ENCODE measurements around the gene SIAH2.

SIAH2 gene

GRCh38 chr3:150760431-150761200 lies 2.4 kb downstream of the SIAH2 start:
- Histone ChIP-seq H3K4me3 (ENCODE audit: low read depth in 1 of 2, low read length in 2 of 2) (peak overlapping the region in 1 of 2 experiments; percentile 87; a peak in 3 of 4 replicates), H3K9me3 (ENCODE audit: insufficient read depth, low read length, severe bottlenecking) (no peaks in the 10 kb centered on the region), H3K36me3 (ENCODE audit: insufficient read depth, low read length) (peaks cover 11% of the 10 kb centered on the region; the same call in 1 of the 2 replicates), H3K27ac (ENCODE audit: low read length) (peak overlapping the region; percentile 33; the same call in 1 of the 2 replicates), H2AFZ (ENCODE audit: low read depth, low read length) (no peak overlapping the region), H3K27me3 (ENCODE audit: insufficient read depth, low read length, poor library complexity) (no peaks in the 10 kb centered on the region), H4K20me1 (ENCODE audit: insufficient read depth, low read length) (peaks cover 18% of the 10 kb centered on the region; the same call in 1 of the 2 replicates), H3K79me2 (ENCODE audit: insufficient read depth, low read length) (peaks cover 67% of the 10 kb centered on the region), H3K4me2 (ENCODE audit: insufficient read depth, low read length) (peak overlapping the region; percentile 92), H3K4me1 (ENCODE audit: insufficient read depth, low read length) (peaks cover 38% of the 10 kb centered on the region), H3K9ac (ENCODE audit: low read depth, low read length) (peak overlapping the region; percentile 82)
- TF ChIP-seq CTCF (IDR thresholded peaks at IDR 0.05; ENCODE audit: borderline replicate concordance, extremely low read depth, low read length, poor library complexity, severe bottlenecking): no peak
- no peak for TF ChIP-seq EZH2 (IDR thresholded peaks at IDR 0.05; ENCODE audit: borderline replicate concordance, low read depth, low read length, severe bottlenecking)
- DNase-seq (no peak), ATAC-seq (ENCODE audit: insufficient read depth, low read depth) (no peak)

GRCh38 chr3:150759947-150760346 lies 3.0 kb downstream of the SIAH2 start:
- Histone ChIP-seq H3K9me3 (ENCODE audit: insufficient read depth, low read length, severe bottlenecking) (no peaks in the 10 kb centered on the region), H3K79me2 (ENCODE audit: insufficient read depth, low read length) (peaks cover 70% of the 10 kb centered on the region), H3K9ac (ENCODE audit: low read depth, low read length) (peak overlapping the region; percentile 82), H3K4me3 (ENCODE audit: low read depth in 1 of 2, low read length in 2 of 2) (peak overlapping the region in 1 of 2 experiments; percentile 87; a peak in 2 of 4 replicates), H2AFZ (ENCODE audit: low read depth, low read length) (no peak overlapping the region), H3K27ac (ENCODE audit: low read length) (peak overlapping the region; percentile 33), H3K4me2 (ENCODE audit: insufficient read depth, low read length) (peak overlapping the region; percentile 92), H3K36me3 (ENCODE audit: insufficient read depth, low read length) (peaks cover 11% of the 10 kb centered on the region; the same call in 1 of the 2 replicates), H4K20me1 (ENCODE audit: insufficient read depth, low read length) (peaks cover 20% of the 10 kb centered on the region; the same call in 1 of the 2 replicates), H3K27me3 (ENCODE audit: insufficient read depth, low read length, poor library complexity) (no peaks in the 10 kb centered on the region), H3K4me1 (ENCODE audit: insufficient read depth, low read length) (peaks cover 38% of the 10 kb centered on the region)
- ATAC-seq (ENCODE audit: insufficient read depth, low read depth) (no peak), DNase-seq (no peak)
- no peak for TF ChIP-seq CTCF (IDR thresholded peaks at IDR 0.05; ENCODE audit: borderline replicate concordance, extremely low read depth, low read length, poor library complexity, severe bottlenecking)
- no peak for TF ChIP-seq EZH2 (IDR thresholded peaks at IDR 0.05; ENCODE audit: borderline replicate concordance, low read depth, low read length, severe bottlenecking)

- Histone ChIP-seq H3K27me3 (ENCODE audit: insufficient read depth, low read length, poor library complexity) (no peaks in the 10 kb centered on the region), H3K9ac (ENCODE audit: low read depth, low read length) (no peak overlapping the region), H4K20me1 (ENCODE audit: insufficient read depth, low read length) (peaks cover 22% of the 10 kb centered on the region; the same call in 1 of the 2 replicates), H2AFZ (ENCODE audit: low read depth, low read length) (no peak overlapping the region), H3K36me3 (ENCODE audit: insufficient read depth, low read length) (peaks cover 11% of the 10 kb centered on the region; the same call in 1 of the 2 replicates), H3K4me3 (ENCODE audit: low read depth in 1 of 2, low read length in 2 of 2) (no peak overlapping the region), H3K4me2 (ENCODE audit: insufficient read depth, low read length) (peak overlapping the region; percentile 92), H3K79me2 (ENCODE audit: insufficient read depth, low read length) (peaks cover 75% of the 10 kb centered on the region), H3K4me1 (ENCODE audit: insufficient read depth, low read length) (peaks cover 33% of the 10 kb centered on the region), H3K9me3 (ENCODE audit: insufficient read depth, low read length, severe bottlenecking) (no peaks in the 10 kb centered on the region), H3K27ac (ENCODE audit: low read length) (no peak overlapping the region)
- TF ChIP-seq EZH2 (IDR thresholded peaks at IDR 0.05; ENCODE audit: borderline replicate concordance, low read depth, low read length, severe bottlenecking): no peak
- ATAC-seq (ENCODE audit: insufficient read depth, low read depth): no peak
- DNase-seq: no peak
These were observed 3.6 kb downstream of the SIAH2 start for GRCh38 chr3:150759319-150759718.

GRCh38 chr3:150757768-150758167 lies 5.2 kb downstream of the SIAH2 start:
- no peak overlapping the region for H3K4me2 ChIP-seq (ENCODE audit: insufficient read depth, low read length)
- DNase-seq (no peak), ATAC-seq (ENCODE audit: insufficient read depth, low read depth) (no peak)
- TF ChIP-seq CTCF (IDR thresholded peaks at IDR 0.05; ENCODE audit: borderline replicate concordance, extremely low read depth, low read length, poor library complexity, severe bottlenecking): no peak
- TF ChIP-seq EZH2 (IDR thresholded peaks at IDR 0.05; ENCODE audit: borderline replicate concordance, low read depth, low read length, severe bottlenecking): no peak
- no peak overlapping the region for H2AFZ ChIP-seq (ENCODE audit: low read depth, low read length)
- H3K9me3 ChIP-seq (ENCODE audit: insufficient read depth, low read length, severe bottlenecking): no peaks in the 10 kb centered on the region
- H4K20me1 ChIP-seq (ENCODE audit: insufficient read depth, low read length): peaks cover 31% of the 10 kb centered on the region; the same call in 1 of the 2 replicates
- peaks cover 25% of the 10 kb centered on the region for H3K4me1 ChIP-seq (ENCODE audit: insufficient read depth, low read length)
- H3K36me3 ChIP-seq (ENCODE audit: insufficient read depth, low read length): peaks cover 11% of the 10 kb centered on the region; the same call in 1 of the 2 replicates
- no peak overlapping the region for H3K9ac ChIP-seq (ENCODE audit: low read depth, low read length)
- H3K27ac ChIP-seq (ENCODE audit: low read length): no peak overlapping the region
- no peak overlapping the region for H3K4me3 ChIP-seq (ENCODE audit: low read depth in 1 of 2, low read length in 2 of 2)
- no peaks in the 10 kb centered on the region for H3K27me3 ChIP-seq (ENCODE audit: insufficient read depth, low read length, poor library complexity)
- H3K79me2 ChIP-seq (ENCODE audit: insufficient read depth, low read length): peaks cover 89% of the 10 kb centered on the region
